ENCODE data around the gene MSMB.
"Not testable (repeated sequence)": the region's sequence is repeated elsewhere in the genome, so short reads cannot be mapped to it uniquely, and the experiment has no call there.

The MSMB gene, protein sequence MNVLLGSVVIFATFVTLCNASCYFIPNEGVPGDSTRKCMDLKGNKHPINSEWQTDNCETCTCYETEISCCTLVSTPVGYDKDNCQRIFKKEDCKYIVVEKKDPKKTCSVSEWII

GRCh38 chr10:46046261-46046660 is at the start of gene MSMB:
TSS of gene MSMB (minus strand) at chr10:46046269. CDS start at chr10:46046237, 32 bp downstream.
- DNase-seq (ENCODE audit: low spot score): no peak

- no peak for DNase-seq (ENCODE audit: low spot score)
These were observed 49.1 kb upstream of the MSMB start for GRCh38 chr10:46094931-46095750.

GRCh38 chr10:46094197-46094500 is 48.1 kb upstream of the MSMB start:
- no peak for DNase-seq (ENCODE audit: low spot score)

DNA sequence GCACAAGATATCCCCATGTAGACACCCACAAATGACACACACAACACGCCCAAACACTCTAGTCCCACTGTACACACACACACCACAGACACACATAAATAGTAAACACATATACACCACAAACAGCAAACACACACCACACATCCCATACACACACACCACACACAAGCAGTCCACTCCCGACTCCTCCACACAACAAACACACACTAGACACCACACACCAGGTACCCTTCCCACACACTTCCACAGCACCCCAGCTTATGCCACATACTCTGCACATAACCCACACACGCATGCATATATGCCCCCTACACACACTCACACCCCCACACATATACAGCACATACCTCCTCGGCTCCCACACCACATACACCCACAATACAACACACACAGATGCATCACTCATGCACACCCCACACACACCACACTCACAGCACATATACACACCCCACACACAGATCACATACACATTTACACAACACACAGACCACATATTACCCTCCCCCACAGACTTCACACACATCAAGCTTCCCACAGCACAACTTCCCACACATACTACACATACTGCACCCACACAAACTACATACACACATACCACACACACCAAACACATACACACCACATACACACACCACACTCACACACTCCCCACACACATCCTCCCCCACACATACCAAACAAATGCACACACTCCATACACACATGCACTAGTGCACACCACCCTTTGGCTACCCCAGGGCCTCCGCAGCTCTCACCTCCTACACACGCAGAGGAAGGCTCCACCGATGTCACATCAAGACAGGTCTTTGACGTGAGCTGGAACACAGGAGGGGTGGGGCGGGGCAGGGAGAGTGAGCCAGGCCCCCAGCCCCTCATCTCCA is 47.5 kb upstream of the MSMB start:
- DNase-seq (ENCODE audit: low spot score): not testable (repeated sequence)

- no peak for DNase-seq (ENCODE audit: low spot score)
These were observed 46.5 kb upstream of the MSMB start for GRCh38 chr10:46092524-46093081.

GRCh38 chr10:46091828-46092523 is 45.9 kb upstream of the MSMB start:
- DNase-seq (ENCODE audit: low spot score): no peak

GRCh38 chr10:46091080-46091827 is 45.2 kb upstream of the MSMB start:
- no peak for DNase-seq (ENCODE audit: low spot score)

- DNase-seq (ENCODE audit: low spot score): no peak
These were observed 44.3 kb upstream of the MSMB start for GRCh38 chr10:46090258-46090812.

DNA sequence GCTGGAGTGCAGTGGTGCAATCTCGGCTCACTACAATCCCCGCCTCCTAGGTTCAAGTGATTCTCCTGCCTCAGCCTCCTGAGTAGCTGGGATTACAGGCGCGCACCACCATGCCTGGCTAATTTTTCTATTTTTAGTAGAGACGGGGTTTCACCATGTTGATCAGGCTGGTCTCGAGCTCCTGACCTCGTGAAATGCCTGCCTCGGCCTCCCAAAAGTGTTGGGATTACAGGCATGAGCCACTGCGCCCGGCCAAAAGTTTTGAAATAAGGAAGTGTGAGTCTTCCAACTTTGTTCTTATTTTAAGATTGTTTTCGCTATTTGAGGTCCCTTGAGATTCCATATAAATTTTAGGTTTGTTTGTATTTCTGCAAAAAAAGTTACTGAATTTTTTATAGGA is 41.3 kb upstream of the MSMB start:
- DNase-seq (ENCODE audit: low spot score): not testable (repeated sequence)

DNA sequence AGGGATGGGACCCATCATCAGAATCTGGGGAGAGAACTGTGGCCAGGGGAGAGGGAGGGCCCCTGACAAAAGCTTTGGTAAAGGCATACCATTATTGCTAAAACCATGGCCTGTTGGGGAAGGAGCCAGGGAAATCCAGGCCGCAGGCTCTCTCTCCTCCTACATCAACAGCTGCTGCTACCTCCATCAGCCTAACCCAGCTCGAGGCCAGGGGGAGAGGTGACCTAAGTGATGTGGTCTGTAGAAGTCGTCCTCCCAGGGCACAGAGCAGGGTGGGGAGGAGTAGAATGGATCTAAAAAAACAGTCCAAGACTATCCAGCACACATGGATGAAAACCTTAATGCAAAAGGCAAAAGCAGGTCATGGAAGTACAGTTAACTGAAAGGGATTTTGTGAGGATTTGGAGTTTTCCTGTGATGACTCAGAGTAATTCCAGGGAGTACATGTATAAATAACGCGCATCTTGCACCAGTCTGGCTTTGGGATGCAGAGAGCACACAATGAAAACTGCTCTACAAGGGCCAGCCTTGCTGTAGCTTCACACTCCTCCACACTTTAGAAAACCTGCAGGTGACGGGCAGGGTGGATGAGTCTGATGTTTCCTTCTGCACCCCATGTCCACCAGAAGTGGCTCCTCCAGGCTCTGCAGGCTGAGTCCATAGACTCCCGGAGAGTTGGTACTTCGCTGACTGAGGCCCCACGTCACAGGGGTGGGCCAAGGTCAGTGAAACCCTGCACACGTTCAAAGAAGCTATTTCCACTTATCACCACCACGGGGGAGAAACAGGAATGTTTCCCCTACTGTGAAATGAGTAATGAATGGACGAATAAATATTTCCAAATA is 38.5 kb upstream of the MSMB start:
- DNase-seq (ENCODE audit: low spot score): no peak

GRCh38 chr10:46080886-46081285 is 34.8 kb upstream of the MSMB start:
- no peak for DNase-seq (ENCODE audit: low spot score)

DNA sequence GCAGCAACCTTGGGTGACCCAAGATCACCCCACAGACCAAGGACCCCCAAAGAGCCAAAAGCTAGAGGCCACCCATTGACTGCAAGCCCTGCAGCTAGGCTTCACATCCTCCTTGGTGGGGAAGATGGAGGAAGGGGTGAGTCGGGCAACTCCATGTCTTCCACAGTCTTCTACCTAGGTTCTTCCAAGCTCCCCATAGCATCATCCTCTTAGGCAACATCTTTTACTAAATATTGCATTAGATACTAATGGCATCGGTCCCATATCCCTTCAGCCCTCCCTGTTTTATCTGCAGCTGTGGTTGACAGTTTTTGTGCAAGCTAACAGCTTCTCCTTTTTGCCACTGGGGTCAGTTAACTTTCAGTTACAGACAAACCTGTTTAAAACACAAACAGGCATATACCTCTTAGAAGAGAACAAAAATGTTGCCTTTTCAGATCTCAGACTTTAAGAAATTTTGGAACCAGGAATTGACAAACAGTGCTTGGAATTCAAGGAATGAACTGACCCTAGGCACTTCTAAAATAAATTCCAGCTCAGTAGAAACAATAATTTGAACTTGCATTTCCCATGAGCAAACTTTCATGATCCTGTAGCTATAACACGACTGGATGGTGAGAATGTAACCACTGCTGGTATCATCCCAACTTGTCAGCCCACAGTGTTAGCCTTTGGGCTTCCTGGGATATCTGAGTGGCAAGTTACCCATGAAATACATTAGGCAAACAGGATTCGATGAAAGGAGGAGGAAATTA is 33.9 kb upstream of the MSMB start:
- no peak for DNase-seq (ENCODE audit: low spot score)

- DNase-seq (ENCODE audit: low spot score): no peak
These were observed 31.8 kb upstream of the MSMB start for GRCh38 chr10:46077731-46078413.

- DNase-seq (ENCODE audit: low spot score): no peak
These were observed 31.1 kb upstream of the MSMB start for GRCh38 chr10:46077141-46077554.

GRCh38 chr10:46075869-46076268 is 29.8 kb upstream of the MSMB start:
- no peak for DNase-seq (ENCODE audit: low spot score)

DNA sequence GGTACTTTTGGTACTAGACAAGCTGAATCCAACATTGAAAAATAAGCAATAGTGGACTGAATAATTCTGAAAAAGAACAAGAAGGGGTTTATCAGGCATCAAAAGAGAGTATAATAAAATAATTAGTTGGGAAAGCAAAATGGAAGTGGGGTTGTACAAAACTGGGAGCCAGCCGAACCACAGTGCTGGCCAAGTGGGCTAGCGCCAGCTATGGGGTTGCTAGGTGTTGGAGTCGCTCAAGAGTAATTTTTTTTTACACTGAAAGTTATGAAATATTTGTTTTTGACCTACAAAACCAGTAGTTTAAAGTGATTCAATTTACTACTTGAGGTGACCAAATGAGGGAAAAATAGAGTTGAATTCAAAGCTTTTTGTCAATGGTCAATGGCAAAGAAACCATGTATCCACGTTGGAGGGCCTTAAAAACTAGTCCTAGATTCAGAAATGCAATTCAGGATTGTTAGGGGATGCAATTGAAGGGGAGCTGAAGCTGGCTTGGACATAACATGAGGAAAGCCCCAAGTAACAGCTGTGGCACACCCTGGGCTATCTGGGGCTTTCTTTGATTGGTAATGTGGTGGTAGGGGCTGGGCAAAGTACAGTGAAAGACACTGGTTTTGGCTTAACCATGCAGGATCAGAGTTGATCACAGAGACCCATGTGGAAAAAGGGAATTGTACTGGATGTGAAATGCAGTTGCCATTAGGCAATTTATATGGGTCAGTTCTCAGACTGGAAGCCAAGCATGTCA is 28.3 kb upstream of the MSMB start:
- DNase-seq (ENCODE audit: low spot score): no peak

GRCh38 chr10:46073564-46073963 is 27.5 kb upstream of the MSMB start:
- DNase-seq (ENCODE audit: low spot score): no peak

DNA sequence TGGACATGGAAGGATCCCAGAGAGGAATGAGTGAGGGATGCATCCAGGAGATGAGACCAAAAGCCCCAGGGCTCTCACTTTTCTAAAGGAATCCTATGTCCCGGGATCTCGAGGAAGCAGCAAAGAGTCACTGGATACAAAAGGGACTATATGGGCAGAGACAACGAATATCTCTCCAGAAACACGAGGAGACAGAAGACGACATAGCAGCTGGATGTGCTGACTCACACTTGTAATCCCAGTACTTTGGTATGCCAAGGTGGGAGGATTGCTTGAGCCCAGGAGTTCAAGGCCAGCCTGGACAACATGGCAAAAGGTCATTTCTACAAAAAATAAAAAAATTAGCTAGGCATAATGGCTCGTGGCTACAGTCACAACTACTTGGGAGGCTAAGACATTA is 24.7 kb upstream of the MSMB start:
- no peak for DNase-seq (ENCODE audit: low spot score)
